B cell (primary cell): ENCODE measurements around the gene C11orf91. TPM values are rescaled to one million over a fixed set of nuclear protein-coding genes. Genes with fewer than 3 reads are reported as not detected.

Experiments used
- ATAC-seq: fragments of 200-7000 bp; cut with Tn5 transposase; one replicate; pipeline ENCODE4 v1.10.0; 2021; ENCODE audit warnings: low read depth, mild to moderate bottlenecking, moderate number of reproducible peaks, moderate library complexity
- CTCF ChIA-PET: fragments of 350-600 bp; sonication (Branson Sonifier 250); formaldehyde crosslinking; loops from one replicate; lab custom pipeline; 2021; ENCODE audit warnings: antibody characterized with exemption, inconsistent platforms; lab: Charles Lee
- POLR2A ChIA-PET: fragments of 350-600 bp; sonication (Branson Sonifier 250); formaldehyde crosslinking; loops from one replicate; lab custom pipeline; 2021; ENCODE audit warnings: antibody characterized with exemption; lab: Charles Lee
- DNase-seq: peaks from one replicate; pipeline ENCODE4 v3.0.0; 2013
- H2AFZ ChIP-seq: 2 replicates; pipeline ENCODE4 v1.6.1; 2012; ENCODE audit warnings: mild to moderate bottlenecking, low read depth, low read length; ENCODE audit not compliant: insufficient read depth, poor library complexity, severe bottlenecking
- H3K27ac ChIP-seq, 2 donors: 1 replicate in 1 of 2; 2 replicates in 1 of 2; pipeline ENCODE4 v1.5.1; 2012 to 2013; ENCODE audit warnings: low read length in 2 of 2, mild to moderate bottlenecking in 2 of 2, moderate library complexity in 1 of 2
- H3K27me3 ChIP-seq, 4 experiments: fragments of 200-600 bp in 1 of 4; sonication (generic) in 1 of 4; replicated peaks in 1 of 4; 1 replicate in 2 of 4; 2 replicates in 2 of 4; pipeline versions ENCODE4 v1.6.1 to v1.7.0; 2013 to 2016; ENCODE audit warnings: low read length in 3 of 4, mild to moderate bottlenecking in 2 of 4, mixed read lengths in 1 of 4, moderate library complexity in 1 of 4; ENCODE audit not compliant: insufficient read depth in 4 of 4, control insufficient read depth in 3 of 4; ENCODE audit errors: control extremely low read depth in 1 of 4
- H3K36me3 ChIP-seq, 2 experiments: replicated peaks in 1 of 2; 1 replicate in 1 of 2; 2 replicates in 1 of 2; pipeline versions ENCODE4 v1.6.1 to v1.7.1; 2013; ENCODE audit warnings: low read length in 1 of 2; ENCODE audit not compliant: insufficient read depth in 2 of 2, control insufficient read depth in 1 of 2; ENCODE audit errors: control extremely low read depth in 1 of 2, extremely low read depth in 1 of 2
- H3K4me1 ChIP-seq, 2 donors: fragments of 200-600 bp in 1 of 2; sonication (generic) in 1 of 2; 1 replicate in 1 of 2; 2 replicates in 1 of 2; pipeline versions ENCODE4 v1.5.1 to v1.6.1; 2013 to 2017; ENCODE audit warnings: low read length in 2 of 2; ENCODE audit not compliant: control insufficient read depth in 2 of 2, insufficient read depth in 2 of 2
- H3K4me2 ChIP-seq: replicated peaks from 2 replicates; pipeline ENCODE3; 2012; ENCODE audit warnings: mild to moderate bottlenecking, low read depth, low read length; ENCODE audit not compliant: poor library complexity, severe bottlenecking
- H3K4me3 ChIP-seq, 5 experiments: fragments of 200-600 bp in 1 of 5; sonication (generic) in 1 of 5; 1 replicate in 3 of 5; 2 replicates in 2 of 5; pipeline versions ENCODE4 v1.5.1 to v1.7.0; 2011 to 2016; ENCODE audit warnings: low read length in 4 of 5, mild to moderate bottlenecking in 4 of 5, low read depth in 2 of 5, control low read depth in 1 of 5, moderate library complexity in 1 of 5; ENCODE audit not compliant: insufficient read depth in 1 of 5; ENCODE audit errors: control extremely low read depth in 1 of 5, extremely low read depth in 1 of 5
- H3K79me2 ChIP-seq: fragments of 200-600 bp; sonication (generic); one replicate; pipeline ENCODE4 v1.6.0; 2016; ENCODE audit warnings: low read length; ENCODE audit not compliant: control insufficient read depth, insufficient read depth
- H3K9ac ChIP-seq: fragments of 200-600 bp; sonication (generic); 2 replicates; pipeline ENCODE4 v1.6.1; 2017; ENCODE audit warnings: mild to moderate bottlenecking, low read length, moderate library complexity
- H3K9me3 ChIP-seq, 3 donors: one replicate each; pipeline versions ENCODE4 v1.6.1 to v1.7.1; 2013; ENCODE audit warnings: low read length in 2 of 3; ENCODE audit not compliant: control insufficient read depth in 2 of 3, insufficient read depth in 1 of 3; ENCODE audit errors: control extremely low read depth in 1 of 3
- H4K20me1 ChIP-seq: 2 replicates; pipeline ENCODE4 v1.6.0; 2012; ENCODE audit warnings: mild to moderate bottlenecking, low read length; ENCODE audit not compliant: insufficient read depth, control insufficient read depth, poor library complexity, severe bottlenecking
- H3K27ac Mint-ChIP-seq: one replicate; pipeline ENCODE4 v1.8.0; 2021; ENCODE audit warnings: mixed read lengths
- H3K27me3 Mint-ChIP-seq: one replicate; pipeline ENCODE4 v1.8.0; 2021; ENCODE audit warnings: mixed read lengths
- H3K4me1 Mint-ChIP-seq: one replicate; pipeline ENCODE4 v1.8.0; 2021; ENCODE audit warnings: mixed read lengths
- H3K4me3 Mint-ChIP-seq: one replicate; pipeline ENCODE4 v1.8.0; 2021; ENCODE audit warnings: mixed read lengths
- H3K9me3 Mint-ChIP-seq: one replicate; pipeline ENCODE4 v1.8.0; 2022; ENCODE audit warnings: mixed read lengths; ENCODE audit not compliant: insufficient read depth
- EZH2 ChIP-seq: IDR thresholded peaks from 2 replicates; pipeline ENCODE4 v1.6.1; 2012; ENCODE audit warnings: borderline replicate concordance, low read depth, mild to moderate bottlenecking, moderate library complexity, low read length; ENCODE audit not compliant: insufficient read depth, poor library complexity, severe bottlenecking
- WGBS: methylation state at CpG from one replicate; pipeline ENCODE4 v1.1.5; 2013; ENCODE audit warnings: missing lambda C conversion rate; ENCODE audit not compliant: insufficient coverage; 5-methylcytosine and 5-hydroxymethylcytosine counted together
- intact Hi-C: fragments of 100-400 bp; cut with micrococcal nuclease; formaldehyde crosslinking; loops from one replicate; pipeline ENCODE4 v1.10.0; 2022
- polyA plus RNA-seq: library from polyadenylated mRNA; depleted of rRNA; stranded (reverse); fragments of >200 nt; gene quantifications from 2 replicates; pipeline ENCODE4 v1.2.3, GENCODE V29; 2012
- total RNA-seq, 2 donors: library from RNA; stranded (reverse); fragments of 120-200 nt in 1 of 2; gene quantifications; 1 replicate in 1 of 2; 2 replicates in 1 of 2; pipeline versions ENCODE4 v1.2.3 to v1.2.4, GENCODE V29; 2013 to 2022
- TF ChIP-seq, protein P1 (sequence below): fragments of 200-600 bp; IDR thresholded peaks from one replicate; pipeline ENCODE4 v1.8.0; 2022; ENCODE audit warnings: antibody characterized with exemption, mild to moderate bottlenecking

C11orf91 gene
- total and polyA plus RNA-seq, 2 donors (not counting 1 experiment from before 2014, with no cell fraction given): not detected

DNA sequence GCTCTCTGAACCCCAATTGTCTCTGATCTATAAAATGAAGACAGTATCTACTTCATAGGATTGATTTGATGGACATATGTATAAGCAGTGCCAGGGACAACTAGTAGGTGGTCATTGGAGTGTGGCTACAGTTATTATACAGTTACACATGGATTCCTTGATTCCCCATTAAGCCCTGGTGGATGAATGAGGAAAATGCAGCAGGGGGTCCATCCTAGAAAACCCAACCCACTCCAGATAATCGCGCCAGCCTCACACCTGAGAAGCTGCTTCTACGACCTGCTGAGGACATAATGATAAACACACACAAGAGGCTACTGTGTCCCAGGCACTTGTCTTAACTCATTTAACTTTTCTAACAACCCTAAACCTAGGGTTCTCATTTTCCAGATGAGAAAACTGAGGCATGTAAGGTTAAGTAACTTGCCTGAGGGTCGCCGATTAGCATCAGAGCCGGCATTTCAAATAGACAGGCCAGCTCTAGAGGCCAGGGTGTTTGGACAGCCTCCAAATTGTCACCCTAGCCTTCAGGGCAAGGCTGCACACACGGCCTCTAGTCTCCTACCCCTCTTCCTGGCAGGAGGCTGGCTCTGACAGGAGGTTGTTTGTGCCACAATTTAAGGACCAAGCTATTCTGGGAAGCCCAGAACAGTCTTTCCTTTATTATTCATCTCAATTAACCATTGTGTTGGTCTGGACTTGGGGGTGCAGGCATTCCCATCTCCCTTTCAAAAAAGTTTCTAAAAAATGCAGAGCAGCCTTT, 3.8 kb upstream of the C11orf91 start:
- POLR2A ChIA-PET: no interaction called here
- Histone ChIP-seq H3K79me2 (no peaks in the 10 kb centered on the region), H3K27ac (no peak overlapping the region), H3K4me1 (peaks cover 6 to 14% of the 10 kb centered on the region in 2 donors), H3K4me2 (no peak overlapping the region), H3K4me3 (no peak overlapping the region), H3K9me3 (peaks cover 0 to 4% (median 0%) of the 10 kb centered on the region in 3 donors), H3K36me3 (peaks cover 0 to under 1% of the 10 kb centered on the region in 2 experiments), H3K9ac (no peak overlapping the region), H3K27me3 (peaks cover 0 to 10% (median 3%) of the 10 kb centered on the region in 4 experiments), H2AFZ (no peak overlapping the region), H4K20me1 (no peaks in the 10 kb centered on the region)
- 93% methylated on average over 4 of the region's 7 CpGs for WGBS
- Mint-ChIP-seq H3K27ac (no peak overlapping the region), H3K4me1 (peaks cover 12% of the 10 kb centered on the region), H3K4me3 (no peak overlapping the region), H3K27me3 (no peaks in the 10 kb centered on the region), H3K9me3 (no peaks in the 10 kb centered on the region)
- TF ChIP-seq EZH2: no peak
- TF ChIP-seq, protein P1, sequence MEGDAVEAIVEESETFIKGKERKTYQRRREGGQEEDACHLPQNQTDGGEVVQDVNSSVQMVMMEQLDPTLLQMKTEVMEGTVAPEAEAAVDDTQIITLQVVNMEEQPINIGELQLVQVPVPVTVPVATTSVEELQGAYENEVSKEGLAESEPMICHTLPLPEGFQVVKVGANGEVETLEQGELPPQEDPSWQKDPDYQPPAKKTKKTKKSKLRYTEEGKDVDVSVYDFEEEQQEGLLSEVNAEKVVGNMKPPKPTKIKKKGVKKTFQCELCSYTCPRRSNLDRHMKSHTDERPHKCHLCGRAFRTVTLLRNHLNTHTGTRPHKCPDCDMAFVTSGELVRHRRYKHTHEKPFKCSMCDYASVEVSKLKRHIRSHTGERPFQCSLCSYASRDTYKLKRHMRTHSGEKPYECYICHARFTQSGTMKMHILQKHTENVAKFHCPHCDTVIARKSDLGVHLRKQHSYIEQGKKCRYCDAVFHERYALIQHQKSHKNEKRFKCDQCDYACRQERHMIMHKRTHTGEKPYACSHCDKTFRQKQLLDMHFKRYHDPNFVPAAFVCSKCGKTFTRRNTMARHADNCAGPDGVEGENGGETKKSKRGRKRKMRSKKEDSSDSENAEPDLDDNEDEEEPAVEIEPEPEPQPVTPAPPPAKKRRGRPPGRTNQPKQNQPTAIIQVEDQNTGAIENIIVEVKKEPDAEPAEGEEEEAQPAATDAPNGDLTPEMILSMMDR: no peak
- CTCF ChIA-PET: interaction anchor here (1.7 to 2.1 kb wide), 2 partner anchors 12 to 38 kb away, joined by 4 to 5 read pairs; no protein-coding TSS in a partner anchor
- intact Hi-C loops: no loop called here
- ATAC-seq (no peak), DNase-seq (no peak)

DNA sequence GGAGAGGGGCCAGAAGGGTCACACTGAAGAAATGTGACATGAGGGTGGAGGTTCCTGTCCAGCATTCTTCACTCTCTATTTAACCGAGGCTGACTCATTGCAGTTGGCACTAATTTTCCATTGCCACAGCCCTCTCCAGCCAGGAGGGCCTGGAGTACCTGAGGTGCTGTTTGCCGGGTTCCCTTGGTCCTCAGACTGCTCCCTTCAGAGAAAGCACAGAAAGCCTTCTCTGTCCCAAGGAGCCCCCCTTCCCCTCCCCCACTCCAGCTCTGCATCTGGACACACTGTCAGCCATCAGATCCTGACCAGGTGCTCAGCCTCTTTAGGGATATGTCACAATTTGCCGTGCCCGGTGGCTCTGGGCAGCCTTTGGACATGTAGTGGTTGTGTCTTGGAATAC, 3.2 kb upstream of the C11orf91 start:
- no peaks in the 10 kb centered on the region for H4K20me1 ChIP-seq
- Mint-ChIP-seq H3K27ac (no peak overlapping the region), H3K27me3 (no peaks in the 10 kb centered on the region), H3K4me3 (no peak overlapping the region), H3K4me1 (peaks cover 13% of the 10 kb centered on the region), H3K9me3 (no peaks in the 10 kb centered on the region)
- ChIA-PET POLR2A (no interaction called here), CTCF (interaction anchor here (1.7 kb wide), 1 partner anchor 39 kb away, joined by 4 read pairs; no protein-coding TSS in a partner anchor)
- TF ChIP-seq, protein P1: no peak
- TF ChIP-seq EZH2: no peak
- H3K4me1 ChIP-seq: peaks cover 6 to 14% of the 10 kb centered on the region in 2 donors
- no peak for ATAC-seq
- H3K79me2 ChIP-seq: no peaks in the 10 kb centered on the region
- no peak for DNase-seq
- H3K9ac ChIP-seq: no peak overlapping the region
- no peak overlapping the region for H2AFZ ChIP-seq
- H3K9me3 ChIP-seq: peaks cover 0 to 4% (median 0%) of the 10 kb centered on the region in 3 donors
- no peaks in the 10 kb centered on the region for H3K36me3 ChIP-seq
- no peak overlapping the region for H3K27ac ChIP-seq
- peaks cover 0 to 10% (median 3%) of the 10 kb centered on the region in 4 experiments for H3K27me3 ChIP-seq
- WGBS: 100% methylated on average over 2 of the region's 4 CpGs
- H3K4me3 ChIP-seq: no peak overlapping the region
- intact Hi-C loops: no loop called here
- no peak overlapping the region for H3K4me2 ChIP-seq
